ENCODE measurements around the gene REL. TPM values are rescaled to one million over a fixed set of nuclear protein-coding genes. Genes with fewer than 3 reads are reported as not detected.

The REL gene
- total and polyA plus RNA-seq, 9 of the 15 experiments (the other 6 are each of a cell fraction or from before 2014, with no cell fraction given) = 0.63 to 8.6 (median 6.3) TPM

- TF ChIP-seq ZNF395 (CRISPR knock-in tag; IDR thresholded peaks at IDR 0.05) = no peak
- 0 out of 2 replicates have a peak, but pooled peaks have one; percentile 26 for TF ChIP-seq PKNOX1 (IDR thresholded peaks at IDR 0.05)
- TF ChIP-seq FOSL1 (tag; conservative IDR thresholded peaks at IDR 0.05) = 0 out of 2 replicates have a peak, but pooled peaks have one; percentile 49
- TF ChIP-seq RFX1 (IDR thresholded peaks at IDR 0.05) = 0 out of 2 replicates have a peak, but pooled peaks have one; percentile 7
- peak; percentile 54 for TF ChIP-seq ARID1B (IDR thresholded peaks at IDR 0.05)
- TF ChIP-seq SOX6 (IDR thresholded peaks at IDR 0.05) = peak; percentile 77
- TF ChIP-seq ATF1 (CRISPR knock-in tag; IDR thresholded peaks at IDR 0.05) = no peak
- peak; percentile 48 for TF ChIP-seq ATF1 (tag; IDR thresholded peaks at IDR 0.05)
Measured at GRCh38 chr2:60884800-60885199, 3.4 kb downstream of the REL start (continued).

- Histone ChIP-seq H3K9me3 (replicated peaks; ENCODE audit: control insufficient read depth, insufficient read depth, low read depth, low read length) (no peaks in the 10 kb centered on the region), H3K27ac (ENCODE audit: extremely low read depth, low read depth, low read length) (peak overlapping the region; percentile 86), H2AFZ (ENCODE audit: low read depth, low read length) (peak overlapping the region; percentile 45; the same call in 1 of the 2 replicates), H3K9me1 (ENCODE audit: control insufficient read depth, insufficient read depth, low read length) (no peaks in the 10 kb centered on the region), H3K27me3 (ENCODE audit: control insufficient read depth in 2 of 2, insufficient read depth in 2 of 2, low read length in 2 of 2) (no peaks in the 10 kb centered on the region), H3K4me1 (replicated peaks in 1 of 2; ENCODE audit: control insufficient read depth in 2 of 2, insufficient read depth in 2 of 2, low read length in 2 of 2) (peaks cover 2 to 8% of the 10 kb centered on the region in 2 experiments; a peak in 2 of 5 replicates), H3K79me2 (ENCODE audit: control insufficient read depth, insufficient read depth, low read length) (peaks cover 81% of the 10 kb centered on the region), H4K20me1 (replicated peaks; ENCODE audit: control insufficient read depth, insufficient read depth, low read length) (no peaks in the 10 kb centered on the region), H3K9ac (ENCODE audit: insufficient read depth in 1 of 2, low read depth in 2 of 2, low read length in 2 of 2) (peak overlapping the region in 1 of 2 experiments; percentile 66; a peak in 3 of 4 replicates), H3K4me2 (ENCODE audit: insufficient read depth, low read length) (peak overlapping the region; percentile 56; the same call in 1 of the 2 replicates), H3K4me3 (peak overlapping the region; percentile 13; the same call in 1 of the 2 replicates), H3K36me3 (ENCODE audit: control insufficient read depth, insufficient read depth, low read length) (no peaks in the 10 kb centered on the region)
- no TSS peak for BruUV-seq (replicated peaks)
- WGBS (ENCODE audit: insufficient coverage, low coverage, missing lambda C conversion rate) = 3% methylated on average over 2 of the region's 2 CpGs
- in situ Hi-C loops (cut with MboI) = no loop called here
- CTCF ChIA-PET (ENCODE audit: low intra/inter-chr PET ratio) = no interaction called here
- POLR2A ChIA-PET = interaction anchor here (0.9 kb wide), 1 partner anchor 95 kb away, joined by 3 read pairs; no protein-coding TSS in a partner anchor
- intact Hi-C loops (cut with micrococcal nuclease) = loop anchor here (10.0 kb wide), 2 partner anchors 109 to 289 kb away; no protein-coding TSS in a partner anchor
- FAIRE-seq (peak; percentile 60), DNase-seq (ENCODE audit: extremely low read depth in 1 of 4, low spot score in 3 of 4) (peak in 1 of 4 experiments; percentile 42), ATAC-seq (peak; percentile 46)
- TF ChIP-seq ZNF609 (CRISPR knock-in tag; IDR thresholded peaks at IDR 0.05; ENCODE audit: borderline replicate concordance) = no peak
- TF ChIP-seq GATAD2A (IDR thresholded peaks at IDR 0.05) = no peak
- TF ChIP-seq FOXK2 (conservative IDR thresholded peaks at IDR 0.05 in 1 of 2, IDR thresholded peaks at IDR 0.05 in 1 of 2; ENCODE audit: low read depth in 2 of 2) = peak in 1 of 2 experiments; percentile 39; a peak in 1 of 4 replicates
- TF ChIP-seq MAFF (IDR thresholded peaks at IDR 0.05; ENCODE audit: low read length) = 0 out of 2 replicates have a peak, but pooled peaks have one; percentile 4
- peak in 1 of 2 experiments; percentile 36; a peak in 1 of 4 replicates for TF ChIP-seq FOXA3 (CRISPR knock-in tag; conservative IDR thresholded peaks at IDR 0.05 in 1 of 2, IDR thresholded peaks at IDR 0.05 in 1 of 2)
- no peak for TF ChIP-seq ZNF140 (CRISPR knock-in tag; IDR thresholded peaks at IDR 0.05)
- TF ChIP-seq ZNF316 (IDR thresholded peaks at IDR 0.05) = peak; percentile 70
- TF ChIP-seq ZSCAN29 (IDR thresholded peaks at IDR 0.05) = no peak
Measured at GRCh38 chr2:60885683-60886082, 4.3 kb downstream of the REL start.
